ENCODE data around the gene DRP2.
"Not testable (repeated sequence)": the region's sequence is repeated elsewhere in the genome, so short reads cannot be mapped to it uniquely, and the experiment has no call there.

Gene DRP2

DNA sequence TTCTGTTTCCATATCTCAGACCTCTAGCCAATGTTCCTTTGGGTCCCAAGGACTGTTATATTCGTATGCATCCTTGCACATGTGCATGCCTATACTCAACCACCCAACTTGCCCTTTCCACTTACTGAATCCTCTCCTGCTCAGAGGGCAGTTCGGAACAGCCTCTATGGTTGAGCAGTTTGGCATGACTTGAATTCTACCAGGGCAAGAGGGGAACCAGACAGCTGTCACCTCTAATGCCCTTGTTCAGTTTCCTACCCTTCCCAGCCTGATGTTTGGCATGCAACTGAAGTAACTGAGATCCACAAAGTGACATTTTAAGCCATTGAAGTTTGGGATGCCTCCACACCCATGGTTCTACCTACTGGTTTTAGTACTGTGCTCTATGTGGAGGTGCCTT, 17.5 kb downstream of the DRP2 start:
- no peak for DNase-seq

DNA sequence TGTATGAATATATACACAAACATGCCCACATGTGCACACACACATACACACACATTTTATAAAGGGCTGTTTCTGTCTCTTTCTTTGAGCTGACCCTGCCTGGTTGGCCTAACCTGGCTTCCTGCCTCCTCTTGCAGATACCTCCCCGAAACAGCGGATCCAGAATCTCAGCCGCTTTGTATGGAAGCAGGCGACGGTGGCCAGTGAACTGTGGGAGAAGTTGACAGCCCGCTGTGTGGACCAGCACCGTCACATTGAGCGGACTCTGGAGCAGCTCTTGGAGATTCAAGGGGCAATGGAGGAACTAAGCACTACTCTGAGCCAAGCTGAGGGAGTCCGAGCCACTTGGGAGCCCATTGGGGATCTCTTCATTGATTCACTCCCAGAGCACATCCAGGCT, 21.9 kb downstream of the DRP2 start:
- no peak for DNase-seq

GRCh38 chrX:101252634-101253033, 33.0 kb downstream of the DRP2 start:
- no peak for DNase-seq

GRCh38 chrX:101257448-101258258, 38.1 kb downstream of the DRP2 start:
- DNase-seq, result no peak

- no peak for DNase-seq
These were observed 38.6 kb downstream of the DRP2 start for GRCh38 chrX:101258259-101258581.

DNA sequence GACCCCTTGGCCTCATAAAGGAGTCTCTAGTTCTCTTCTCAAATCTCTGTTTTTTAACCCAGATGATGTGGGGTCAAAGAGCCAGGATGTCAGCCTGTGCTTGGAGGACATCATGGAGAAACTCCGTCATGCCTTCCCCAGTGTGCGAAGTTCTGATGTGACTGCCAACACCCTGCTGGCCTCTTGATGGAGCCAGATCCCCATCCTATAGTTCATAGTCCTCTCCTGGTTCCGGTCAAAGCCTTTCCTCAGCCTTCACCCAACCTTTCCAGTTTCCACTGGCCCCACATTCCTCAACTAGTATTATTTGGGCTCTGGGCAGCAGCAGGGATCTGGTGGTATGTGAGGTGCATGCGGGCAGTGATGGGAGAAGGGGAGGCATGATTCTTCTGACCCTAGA, 40.8 kb downstream of the DRP2 start:
- DNase-seq, result no peak

DNA sequence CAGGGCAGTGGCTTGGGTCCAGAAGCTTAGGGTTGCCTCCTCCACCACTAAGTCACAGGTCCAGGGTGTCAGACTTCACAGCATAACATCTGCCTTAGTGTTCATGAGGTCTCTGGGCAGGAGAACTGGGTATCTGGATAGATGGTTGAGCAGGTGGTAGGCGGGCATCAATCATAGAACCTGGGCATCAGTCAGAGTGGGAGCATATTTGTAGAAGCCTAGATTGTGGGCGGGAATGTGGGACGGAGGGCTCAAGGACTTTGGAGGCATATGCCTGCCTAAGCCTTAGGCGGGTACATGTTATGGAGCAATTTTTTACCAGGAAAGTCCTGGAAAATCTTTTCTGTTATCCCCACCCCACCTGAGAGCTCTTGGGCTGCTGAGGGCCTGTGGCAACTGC, 43.0 kb downstream of the DRP2 start:
- DNase-seq, result no peak

GRCh38 chrX:101263766-101264165, 44.2 kb downstream of the DRP2 start:
- DNase-seq, result no peak

GRCh38 chrX:101265869-101266428, 46.4 kb downstream of the DRP2 start:
- no peak for DNase-seq

- DNase-seq, result no peak
These were observed 54.6 kb downstream of the DRP2 start for GRCh38 chrX:101274198-101274597.

DNA sequence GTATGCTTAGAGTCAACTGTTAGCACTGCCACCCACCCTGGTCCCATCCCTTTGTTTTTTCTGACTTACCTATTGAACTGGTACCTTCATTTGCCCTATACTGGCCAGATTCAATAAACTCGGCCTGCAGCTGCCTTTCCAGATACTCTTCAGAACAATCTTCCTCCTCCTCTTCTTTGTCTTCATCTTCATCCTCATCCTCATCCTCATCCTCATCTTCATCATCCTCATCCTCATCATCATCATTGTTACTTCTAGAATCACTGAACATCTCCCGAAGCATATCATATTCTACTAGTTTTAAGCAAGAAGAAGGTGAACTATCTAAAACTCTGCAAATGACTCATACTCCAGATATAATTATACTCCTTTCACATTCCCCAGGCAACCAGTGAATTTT, 56.7 kb downstream of the DRP2 start:
- DNase-seq, result no peak

- peak; percentile 32 for DNase-seq
These were observed 67.8 kb downstream of the DRP2 start for GRCh38 chrX:101287402-101287801.

DNA sequence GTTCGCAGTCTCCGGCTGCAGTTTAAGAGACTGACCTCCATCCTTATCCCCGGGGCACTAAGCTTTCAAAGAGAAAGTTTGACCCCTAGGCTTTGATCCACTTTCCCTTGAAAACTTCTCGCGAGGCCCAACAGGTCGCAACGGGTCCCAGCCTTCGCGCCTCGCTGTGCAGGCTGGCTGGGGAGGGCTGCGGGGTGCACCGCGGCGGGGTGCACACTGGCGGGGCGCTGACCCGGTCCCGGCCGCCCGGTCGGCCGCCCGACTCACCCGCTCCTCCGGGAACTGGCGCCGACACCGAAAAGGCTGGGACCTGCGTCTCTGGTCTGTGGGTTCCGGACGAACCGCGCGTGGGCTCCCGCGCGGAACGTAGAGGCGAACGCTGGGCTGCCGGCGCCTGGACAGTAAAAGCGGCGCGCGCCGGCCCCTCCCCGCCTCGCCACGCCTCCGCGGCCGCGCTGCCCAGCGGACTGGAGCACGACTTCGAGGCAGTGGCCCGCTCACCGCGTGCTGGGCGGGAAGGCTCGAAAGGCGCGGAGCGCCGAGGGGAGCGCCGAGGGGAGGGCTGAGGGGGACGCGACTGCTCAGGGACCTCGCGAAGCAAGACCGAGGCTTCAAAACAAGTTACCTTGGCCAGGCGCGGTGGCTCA, 71.5 kb downstream of the DRP2 start, which contains the start of gene TAF7L:
Gene TAF7L, minus strand, starts transcription at position 378 of the 647 bp plus-strand sequence. CDS start 3,791 bp downstream, outside the sequence.
- no peak for DNase-seq

DNA sequence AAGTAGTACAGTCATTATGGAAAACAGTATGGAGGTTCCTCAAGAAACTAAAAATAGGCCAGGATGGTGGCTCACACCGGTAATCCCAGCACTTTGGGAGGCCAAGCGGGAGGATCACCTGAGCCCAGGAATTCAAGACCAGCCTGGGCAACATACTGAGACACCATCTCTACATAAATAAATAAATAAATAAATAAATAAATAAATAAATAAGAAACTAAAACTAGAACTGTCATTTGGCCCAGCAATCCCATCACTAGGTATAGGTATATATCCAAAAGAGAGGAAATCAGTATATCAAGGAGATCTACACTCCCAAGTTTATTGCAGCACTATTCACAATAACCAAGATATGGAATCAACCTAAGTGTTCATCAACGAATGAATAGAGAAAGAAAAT, 76.0 kb downstream of the DRP2 start:
- DNase-seq, result not testable (repeated sequence)

DNA sequence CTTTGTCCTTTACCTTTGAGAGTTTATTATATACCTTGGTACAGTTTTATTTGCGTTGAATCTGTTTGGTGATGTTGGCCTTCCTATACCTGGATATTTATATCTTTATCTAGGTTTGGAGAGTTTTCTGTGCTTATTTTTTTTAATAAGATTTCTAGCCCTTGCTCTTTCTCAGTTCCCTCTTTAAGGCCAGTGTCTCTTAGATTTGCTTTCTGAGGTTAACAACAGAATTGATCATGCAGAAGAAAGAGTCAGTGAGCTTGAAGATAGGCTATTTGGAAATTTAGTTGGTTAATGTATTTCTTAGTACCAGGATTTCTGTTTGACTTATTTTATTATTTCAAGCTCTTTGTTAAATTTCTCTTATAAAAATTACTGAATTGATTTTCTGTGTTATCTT, 84.2 kb downstream of the DRP2 start:
- no peak for DNase-seq
